ENCODE results near the gene SUSD4.

Gene SUSD4

DNA sequence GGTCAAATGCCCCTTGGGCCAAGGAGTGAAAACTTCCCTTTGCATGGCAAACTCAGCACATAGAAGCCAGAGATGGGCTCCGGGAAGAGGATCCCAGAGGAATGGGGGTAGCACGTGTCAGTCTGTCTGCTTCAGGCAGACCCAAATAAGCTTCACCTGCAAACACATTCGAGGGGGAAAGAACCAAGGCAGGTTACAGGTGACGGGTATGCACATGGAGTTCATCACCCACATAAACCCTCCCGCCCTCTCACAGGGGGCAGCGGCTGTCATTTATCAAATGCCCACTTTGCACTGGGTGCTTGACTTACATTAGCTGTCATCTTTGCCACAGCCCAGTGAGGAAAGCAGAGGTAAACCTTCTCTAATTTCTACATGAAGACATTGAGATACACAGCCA lies 147.9 kb downstream of the SUSD4 start:
- in situ Hi-C loops (cut with MboI; ENCODE audit: low sequenced_read_pairs), result no loop called here
- Histone ChIP-seq H3K4me3 (no peak overlapping the region), H3K36me3 (replicated peaks) (no peaks in the 10 kb centered on the region), H3K9me3 (no peaks in the 10 kb centered on the region), H3K27me3 (ENCODE audit: low read depth) (0 out of 2 replicates have a peak, but pooled peaks cover 2% of the 10 kb centered on the region), H3K4me1 (no peaks in the 10 kb centered on the region)
- DNase-seq (ENCODE audit: low spot score in 2 of 2), result no peak

DNA sequence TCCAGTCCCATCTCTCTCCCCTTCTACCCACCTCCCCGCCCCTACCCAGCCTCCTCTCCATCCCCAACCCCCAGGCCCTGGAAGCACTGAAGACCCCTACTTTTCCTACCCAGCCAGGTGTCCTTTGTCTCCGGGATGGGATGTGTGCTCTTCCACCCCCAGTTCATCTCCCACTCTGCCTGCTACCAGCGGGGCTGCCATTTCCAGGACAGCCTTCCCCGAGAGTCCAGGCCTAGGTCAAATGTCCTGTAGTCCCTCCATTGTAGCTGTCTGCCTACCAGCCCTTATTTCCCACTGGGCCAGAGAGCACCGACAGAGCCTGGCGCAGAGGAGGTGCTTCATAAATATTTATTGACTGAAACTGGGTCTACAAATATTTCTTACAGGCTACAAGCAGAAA lies 148.9 kb downstream of the SUSD4 start:
- Histone ChIP-seq H3K4me1 (no peaks in the 10 kb centered on the region), H3K36me3 (replicated peaks) (no peaks in the 10 kb centered on the region), H3K9me3 (no peaks in the 10 kb centered on the region), H3K27me3 (ENCODE audit: low read depth) (0 out of 2 replicates have a peak, but pooled peaks cover 2% of the 10 kb centered on the region), H3K4me3 (no peak overlapping the region)
- in situ Hi-C loops (cut with MboI; ENCODE audit: low sequenced_read_pairs), result no loop called here
- DNase-seq (ENCODE audit: low spot score in 2 of 2), result no peak

DNA sequence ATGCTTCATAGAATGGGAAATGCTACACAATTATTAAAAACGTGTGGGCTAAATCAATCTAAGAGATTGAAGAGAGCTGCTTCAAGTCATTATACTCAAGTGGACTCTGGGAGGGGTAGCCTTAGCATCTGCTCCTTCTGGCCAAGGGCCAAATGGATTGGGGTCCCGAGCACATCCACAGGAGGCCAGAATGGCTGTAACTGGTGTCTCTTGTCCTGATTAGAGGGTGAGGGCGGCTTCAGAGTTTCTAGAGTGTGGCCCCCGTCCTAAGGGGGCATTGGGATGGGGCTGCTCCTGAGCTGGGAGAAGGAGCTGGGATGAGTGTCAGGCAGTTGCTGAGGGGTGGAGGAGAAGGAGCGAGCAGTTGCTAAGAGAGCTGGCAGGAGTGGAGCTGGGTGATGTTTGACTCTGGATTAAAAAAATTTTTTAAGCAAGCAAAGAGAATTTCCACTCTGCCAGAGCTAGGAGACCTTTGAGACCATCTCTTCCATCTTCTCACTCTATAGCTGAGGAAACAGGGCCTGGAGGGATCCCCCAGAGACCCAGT lies 149.6 kb downstream of the SUSD4 start:
- Histone ChIP-seq H3K9me3 (no peaks in the 10 kb centered on the region), H3K27me3 (ENCODE audit: low read depth) (0 out of 2 replicates have a peak, but pooled peaks cover 2% of the 10 kb centered on the region), H3K36me3 (replicated peaks) (no peaks in the 10 kb centered on the region), H3K4me1 (no peaks in the 10 kb centered on the region), H3K4me3 (no peak overlapping the region)
- in situ Hi-C loops (cut with MboI; ENCODE audit: low sequenced_read_pairs), result no loop called here
- no peak for DNase-seq (ENCODE audit: low spot score in 2 of 2)

- 0 out of 2 replicates have a peak, but pooled peaks cover 2% of the 10 kb centered on the region for H3K27me3 ChIP-seq (ENCODE audit: low read depth)
- H3K4me3 ChIP-seq, result no peak overlapping the region
- H3K36me3 ChIP-seq (replicated peaks), result no peaks in the 10 kb centered on the region
- H3K9me3 ChIP-seq, result no peaks in the 10 kb centered on the region
- DNase-seq (ENCODE audit: low spot score in 2 of 2), result no peak
- in situ Hi-C loops (cut with MboI; ENCODE audit: low sequenced_read_pairs), result no loop called here
- no peaks in the 10 kb centered on the region for H3K4me1 ChIP-seq
Measured at GRCh38 chr1:223212441-223212840, 151.5 kb downstream of the SUSD4 start.

DNA sequence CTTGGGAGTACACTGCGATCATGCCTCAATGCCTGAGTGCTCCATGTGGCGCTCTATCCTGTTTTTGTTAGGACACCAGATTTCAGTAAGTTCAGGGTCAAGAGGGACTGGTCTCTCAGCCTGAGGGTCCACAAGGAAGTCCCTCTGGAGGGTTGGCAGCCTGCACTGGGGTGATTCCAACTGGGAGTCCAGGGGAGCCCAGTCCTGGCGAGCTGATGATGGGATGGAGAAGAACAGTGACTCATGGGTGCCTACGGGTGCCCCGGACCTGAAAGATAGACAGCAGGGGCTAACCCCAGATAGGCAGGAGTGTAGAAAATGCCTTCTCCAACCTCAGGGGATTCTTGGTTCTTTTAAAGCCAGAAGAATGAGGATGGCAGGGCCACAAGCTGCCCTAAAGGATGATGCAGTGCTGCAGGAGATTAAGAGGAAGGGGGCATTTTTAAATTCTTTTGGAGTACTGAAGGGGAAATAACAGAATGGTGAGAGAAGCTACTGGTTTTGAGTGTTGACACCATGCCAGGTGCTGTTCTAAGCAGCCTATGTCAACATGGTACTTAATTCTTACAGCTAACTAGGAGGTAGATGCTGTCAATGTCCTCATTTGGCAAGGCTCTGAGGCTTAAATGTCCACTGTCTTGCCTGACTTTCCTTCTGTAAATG lies 152.5 kb downstream of the SUSD4 start:
- in situ Hi-C loops (cut with MboI; ENCODE audit: low sequenced_read_pairs), result no loop called here
- no peaks in the 10 kb centered on the region for H3K4me1 ChIP-seq
- H3K36me3 ChIP-seq (replicated peaks), result no peaks in the 10 kb centered on the region
- 0 out of 2 replicates have a peak, but pooled peaks cover 2% of the 10 kb centered on the region for H3K27me3 ChIP-seq (ENCODE audit: low read depth)
- no peak overlapping the region for H3K4me3 ChIP-seq
- no peak for DNase-seq (ENCODE audit: low spot score in 2 of 2)
- H3K9me3 ChIP-seq, result no peaks in the 10 kb centered on the region

- in situ Hi-C loops (cut with MboI; ENCODE audit: low sequenced_read_pairs), result no loop called here
- no peak overlapping the region for H3K4me3 ChIP-seq
- no peaks in the 10 kb centered on the region for H3K4me1 ChIP-seq
- 0 out of 2 replicates have a peak, but pooled peaks cover 2% of the 10 kb centered on the region for H3K27me3 ChIP-seq (ENCODE audit: low read depth)
- H3K36me3 ChIP-seq (replicated peaks), result no peaks in the 10 kb centered on the region
- H3K9me3 ChIP-seq, result no peaks in the 10 kb centered on the region
- DNase-seq (ENCODE audit: low spot score in 2 of 2), result no peak
Measured at GRCh38 chr1:223210788-223211120, 153.2 kb downstream of the SUSD4 start.

GRCh38 chr1:223209992-223210787 lies 153.8 kb downstream of the SUSD4 start:
- no peak overlapping the region for H3K4me3 ChIP-seq
- in situ Hi-C loops (cut with MboI; ENCODE audit: low sequenced_read_pairs), result no loop called here
- H3K9me3 ChIP-seq, result no peaks in the 10 kb centered on the region
- 0 out of 2 replicates have a peak, but pooled peaks cover 2% of the 10 kb centered on the region for H3K27me3 ChIP-seq (ENCODE audit: low read depth)
- DNase-seq (ENCODE audit: low spot score in 2 of 2), result no peak
- no peaks in the 10 kb centered on the region for H3K36me3 ChIP-seq (replicated peaks)
- H3K4me1 ChIP-seq, result no peaks in the 10 kb centered on the region

DNA sequence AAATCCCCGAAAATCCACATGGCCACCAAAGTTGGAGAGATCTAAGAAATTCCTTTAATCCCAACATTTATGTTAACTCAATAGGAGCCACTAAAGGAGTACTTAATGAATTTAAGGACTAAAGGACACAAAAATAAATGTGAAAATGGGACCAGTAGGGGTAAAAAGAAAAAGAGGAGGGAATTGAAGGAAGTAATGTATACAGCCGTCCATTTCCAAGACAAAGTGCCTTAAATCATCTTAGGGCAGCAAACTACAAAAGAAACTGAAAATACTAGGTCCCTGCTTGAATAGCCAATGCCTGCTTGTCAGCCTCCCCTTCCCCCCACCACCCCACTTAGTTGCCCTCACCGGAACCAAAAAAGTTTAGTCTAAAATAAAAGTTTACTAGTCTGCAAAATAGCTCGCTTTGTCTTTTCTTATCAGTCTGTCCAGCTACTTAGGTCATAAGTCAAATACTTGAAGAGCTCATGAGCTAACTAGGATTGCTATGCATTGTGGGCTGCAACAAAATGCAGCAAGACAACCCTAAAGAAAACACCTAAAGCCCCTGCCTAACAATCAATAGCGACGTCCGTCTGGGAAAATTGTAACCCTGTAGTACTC lies 154.6 kb downstream of the SUSD4 start:
- in situ Hi-C loops (cut with MboI; ENCODE audit: low sequenced_read_pairs), result no loop called here
- no peaks in the 10 kb centered on the region for H3K4me1 ChIP-seq
- 0 out of 2 replicates have a peak, but pooled peaks cover 2% of the 10 kb centered on the region for H3K27me3 ChIP-seq (ENCODE audit: low read depth)
- H3K9me3 ChIP-seq, result no peaks in the 10 kb centered on the region
- no peaks in the 10 kb centered on the region for H3K36me3 ChIP-seq (replicated peaks)
- H3K4me3 ChIP-seq, result no peak overlapping the region
- DNase-seq (ENCODE audit: low spot score in 2 of 2), result no peak

GRCh38 chr1:223208164-223209076 lies 155.6 kb downstream of the SUSD4 start:
- Histone ChIP-seq H3K9me3 (no peaks in the 10 kb centered on the region), H3K27me3 (ENCODE audit: low read depth) (0 out of 2 replicates have a peak, but pooled peaks cover 2% of the 10 kb centered on the region), H3K4me3 (no peak overlapping the region), H3K4me1 (no peaks in the 10 kb centered on the region), H3K36me3 (replicated peaks) (no peaks in the 10 kb centered on the region)
- no peak for DNase-seq (ENCODE audit: low spot score in 2 of 2)
- in situ Hi-C loops (cut with MboI; ENCODE audit: low sequenced_read_pairs), result no loop called here

DNA sequence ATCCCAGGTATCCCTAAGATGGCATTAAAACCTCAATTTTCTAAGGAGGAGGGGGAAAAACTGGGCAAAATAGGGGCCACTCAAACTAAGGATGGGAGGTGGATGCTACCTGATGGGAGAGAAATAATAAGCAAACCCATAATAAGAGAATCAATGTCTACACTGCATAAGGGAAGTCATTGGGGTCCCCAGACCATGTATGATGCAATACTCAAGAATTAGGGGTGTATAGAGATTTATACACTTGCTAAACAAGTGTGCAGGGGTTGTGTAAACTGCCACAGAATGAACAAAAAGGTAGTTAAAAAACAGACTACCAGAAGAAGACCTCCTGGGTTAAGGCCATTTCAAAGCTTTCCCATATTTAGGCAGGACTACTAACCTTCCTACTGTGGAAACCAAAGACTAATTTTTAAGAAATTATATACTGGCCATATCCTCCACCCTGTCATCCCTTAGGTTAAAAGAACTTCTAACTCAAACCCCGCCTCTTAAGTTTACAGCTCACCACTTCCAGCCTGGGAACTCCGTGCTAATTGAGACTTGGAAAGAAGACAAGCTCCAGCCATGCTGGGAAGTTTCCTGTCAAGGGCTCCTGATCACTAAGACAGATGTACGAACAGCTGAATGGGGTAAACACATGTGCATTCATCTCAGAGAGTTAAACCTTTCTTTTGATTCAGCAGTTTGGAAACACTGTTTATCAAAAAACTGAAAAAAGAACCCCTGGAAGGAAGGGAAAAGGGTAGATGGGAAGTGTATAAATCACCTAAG lies 156.5 kb downstream of the SUSD4 start:
- no peak for DNase-seq (ENCODE audit: low spot score in 2 of 2)
- Histone ChIP-seq H3K9me3 (no peaks in the 10 kb centered on the region), H3K27me3 (ENCODE audit: low read depth) (0 out of 2 replicates have a peak, but pooled peaks cover 2% of the 10 kb centered on the region), H3K4me1 (no peaks in the 10 kb centered on the region), H3K4me3 (no peak overlapping the region), H3K36me3 (replicated peaks) (no peaks in the 10 kb centered on the region)
- in situ Hi-C loops (cut with MboI; ENCODE audit: low sequenced_read_pairs), result no loop called here

DNA sequence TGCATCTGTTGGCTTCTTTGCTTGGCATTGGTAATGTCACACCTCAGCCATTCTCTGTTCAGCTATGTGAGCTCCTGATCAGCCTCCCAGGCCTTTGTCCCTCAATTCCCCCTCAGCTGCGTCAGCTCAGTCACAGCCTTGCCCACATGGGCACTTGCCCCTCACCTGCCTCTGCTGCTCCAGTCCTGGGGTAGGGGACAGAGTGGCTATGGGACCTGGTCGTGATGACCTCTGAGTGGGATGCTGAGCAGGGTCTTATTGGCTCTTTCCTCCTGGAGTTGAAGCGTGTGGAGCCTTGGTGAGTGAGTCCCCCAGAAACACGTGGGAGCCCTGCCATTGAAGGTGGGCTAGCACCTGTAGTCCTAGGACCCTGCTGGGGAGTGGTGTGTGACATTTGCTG lies 159.6 kb downstream of the SUSD4 start:
- DNase-seq (ENCODE audit: low spot score in 2 of 2), result no peak
- no peaks in the 10 kb centered on the region for H3K4me1 ChIP-seq
- no peaks in the 10 kb centered on the region for H3K36me3 ChIP-seq (replicated peaks)
- H3K9me3 ChIP-seq, result no peaks in the 10 kb centered on the region
- H3K27me3 ChIP-seq (ENCODE audit: low read depth), result no peaks in the 10 kb centered on the region
- H3K4me3 ChIP-seq, result no peak overlapping the region
- in situ Hi-C loops (cut with MboI; ENCODE audit: low sequenced_read_pairs), result no loop called here

DNA sequence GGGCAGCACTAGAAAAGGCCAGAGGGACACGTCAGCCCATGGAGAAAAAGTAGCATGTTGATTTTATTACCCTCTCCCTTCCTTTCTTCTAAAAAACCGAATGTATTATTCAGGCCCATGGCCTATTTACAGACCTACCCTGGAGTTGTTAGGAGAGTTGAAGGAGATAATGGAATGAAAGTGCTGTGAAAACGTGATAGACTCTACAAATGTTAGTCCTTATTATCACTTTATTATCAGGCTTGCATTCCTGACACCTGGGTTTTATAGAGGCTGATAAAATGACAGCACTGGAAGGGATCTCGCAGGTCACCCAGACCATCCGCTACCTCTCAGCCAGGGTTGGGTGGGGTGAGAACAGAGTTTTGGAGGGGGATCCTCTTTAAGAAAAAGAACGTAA lies 160.3 kb downstream of the SUSD4 start:
- Histone ChIP-seq H3K36me3 (replicated peaks) (no peaks in the 10 kb centered on the region), H3K27me3 (ENCODE audit: low read depth) (no peaks in the 10 kb centered on the region), H3K4me3 (no peak overlapping the region), H3K9me3 (no peaks in the 10 kb centered on the region), H3K4me1 (no peaks in the 10 kb centered on the region)
- in situ Hi-C loops (cut with MboI; ENCODE audit: low sequenced_read_pairs), result no loop called here
- DNase-seq (ENCODE audit: low spot score in 2 of 2), result no peak

All from HAP-1 (cell line).